ENCODE results near the gene JSRP1. TPM values are rescaled to one million over a fixed set of nuclear protein-coding genes. Genes with fewer than 3 reads are reported as not detected.

JSRP1 gene
- total and polyA plus RNA-seq, 2 experiments from 2014 or later, result 0.30 to 0.93 TPM

DNA sequence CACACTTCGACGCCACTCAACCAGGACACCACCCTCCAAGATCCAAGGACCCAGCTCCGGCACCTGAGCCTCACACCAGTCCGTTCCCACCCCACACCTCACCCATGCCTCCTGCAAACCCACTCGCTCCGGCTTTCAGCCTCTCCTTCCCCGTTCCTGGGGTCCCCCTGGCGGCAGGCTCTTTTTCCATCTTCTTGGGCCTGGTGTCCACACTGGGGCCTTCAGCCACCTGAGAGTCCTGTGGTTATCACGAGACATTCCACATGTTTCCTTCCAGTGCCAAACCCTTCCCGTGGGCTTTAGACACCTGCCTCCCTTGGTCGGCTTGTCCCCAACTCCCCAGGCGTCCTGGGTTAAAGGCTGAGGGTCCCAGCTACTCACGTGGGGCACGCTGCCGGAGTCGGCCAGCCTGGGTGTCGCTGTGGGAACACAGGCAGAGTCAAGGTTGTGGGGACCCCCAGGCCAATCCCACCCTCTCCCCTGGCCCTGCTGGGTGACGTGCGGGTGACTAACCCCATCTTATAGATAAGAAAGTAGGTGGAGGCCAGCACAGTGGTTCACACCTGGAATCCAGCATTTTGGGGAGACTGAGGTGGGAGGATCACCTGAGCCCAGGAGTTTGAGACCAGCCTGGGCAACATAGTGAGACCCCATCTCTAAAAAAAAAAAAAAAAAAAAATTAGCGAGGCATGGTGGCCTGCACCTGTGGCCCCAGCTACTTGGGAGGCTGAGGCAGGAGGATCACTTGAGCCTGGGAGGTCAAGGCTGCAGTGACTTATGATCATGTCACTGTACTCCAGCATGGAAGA, 1.9 kb downstream of the JSRP1 start:
- WGBS (ENCODE audit: low lambda C conversion rate, missing lambda C conversion rate), result 51% methylated on average over 20 of the region's 20 CpGs
- Histone ChIP-seq H2AFZ (peak overlapping the region; percentile 40), H3K4me3 (no peak overlapping the region), H3K4me1 (ENCODE audit: insufficient read depth) (peaks cover 13% of the 10 kb centered on the region), H3K9me2 (replicated peaks; ENCODE audit: insufficient read depth) (no peaks in the 10 kb centered on the region), H3K9me3 (ENCODE audit: low read depth) (no peaks in the 10 kb centered on the region), H3K27me3 (no peaks in the 10 kb centered on the region), H3K36me3 (replicated peaks; ENCODE audit: insufficient read depth, low read depth) (no peaks in the 10 kb centered on the region), H3K79me2 (no peaks in the 10 kb centered on the region), H4K20me1 (ENCODE audit: insufficient read depth, poor library complexity, severe bottlenecking) (no peaks in the 10 kb centered on the region), H3K27ac (no peak overlapping the region), H3K4me2 (peak overlapping the region; percentile 91)
- TF ChIP-seq, protein P1, sequence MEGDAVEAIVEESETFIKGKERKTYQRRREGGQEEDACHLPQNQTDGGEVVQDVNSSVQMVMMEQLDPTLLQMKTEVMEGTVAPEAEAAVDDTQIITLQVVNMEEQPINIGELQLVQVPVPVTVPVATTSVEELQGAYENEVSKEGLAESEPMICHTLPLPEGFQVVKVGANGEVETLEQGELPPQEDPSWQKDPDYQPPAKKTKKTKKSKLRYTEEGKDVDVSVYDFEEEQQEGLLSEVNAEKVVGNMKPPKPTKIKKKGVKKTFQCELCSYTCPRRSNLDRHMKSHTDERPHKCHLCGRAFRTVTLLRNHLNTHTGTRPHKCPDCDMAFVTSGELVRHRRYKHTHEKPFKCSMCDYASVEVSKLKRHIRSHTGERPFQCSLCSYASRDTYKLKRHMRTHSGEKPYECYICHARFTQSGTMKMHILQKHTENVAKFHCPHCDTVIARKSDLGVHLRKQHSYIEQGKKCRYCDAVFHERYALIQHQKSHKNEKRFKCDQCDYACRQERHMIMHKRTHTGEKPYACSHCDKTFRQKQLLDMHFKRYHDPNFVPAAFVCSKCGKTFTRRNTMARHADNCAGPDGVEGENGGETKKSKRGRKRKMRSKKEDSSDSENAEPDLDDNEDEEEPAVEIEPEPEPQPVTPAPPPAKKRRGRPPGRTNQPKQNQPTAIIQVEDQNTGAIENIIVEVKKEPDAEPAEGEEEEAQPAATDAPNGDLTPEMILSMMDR (IDR thresholded peaks at IDR 0.05; ENCODE audit: poor library complexity), result peak; percentile 52
- TF ChIP-seq EZH2phosphoT487 (IDR thresholded peaks at IDR 0.05; ENCODE audit: low read depth, severe bottlenecking, unreplicated experiment) (no peak), EZH2 (IDR thresholded peaks at IDR 0.05; ENCODE audit: borderline replicate concordance) (no peak)
- peak; percentile 81 for DNase-seq (ENCODE audit: low spot score)

DNA sequence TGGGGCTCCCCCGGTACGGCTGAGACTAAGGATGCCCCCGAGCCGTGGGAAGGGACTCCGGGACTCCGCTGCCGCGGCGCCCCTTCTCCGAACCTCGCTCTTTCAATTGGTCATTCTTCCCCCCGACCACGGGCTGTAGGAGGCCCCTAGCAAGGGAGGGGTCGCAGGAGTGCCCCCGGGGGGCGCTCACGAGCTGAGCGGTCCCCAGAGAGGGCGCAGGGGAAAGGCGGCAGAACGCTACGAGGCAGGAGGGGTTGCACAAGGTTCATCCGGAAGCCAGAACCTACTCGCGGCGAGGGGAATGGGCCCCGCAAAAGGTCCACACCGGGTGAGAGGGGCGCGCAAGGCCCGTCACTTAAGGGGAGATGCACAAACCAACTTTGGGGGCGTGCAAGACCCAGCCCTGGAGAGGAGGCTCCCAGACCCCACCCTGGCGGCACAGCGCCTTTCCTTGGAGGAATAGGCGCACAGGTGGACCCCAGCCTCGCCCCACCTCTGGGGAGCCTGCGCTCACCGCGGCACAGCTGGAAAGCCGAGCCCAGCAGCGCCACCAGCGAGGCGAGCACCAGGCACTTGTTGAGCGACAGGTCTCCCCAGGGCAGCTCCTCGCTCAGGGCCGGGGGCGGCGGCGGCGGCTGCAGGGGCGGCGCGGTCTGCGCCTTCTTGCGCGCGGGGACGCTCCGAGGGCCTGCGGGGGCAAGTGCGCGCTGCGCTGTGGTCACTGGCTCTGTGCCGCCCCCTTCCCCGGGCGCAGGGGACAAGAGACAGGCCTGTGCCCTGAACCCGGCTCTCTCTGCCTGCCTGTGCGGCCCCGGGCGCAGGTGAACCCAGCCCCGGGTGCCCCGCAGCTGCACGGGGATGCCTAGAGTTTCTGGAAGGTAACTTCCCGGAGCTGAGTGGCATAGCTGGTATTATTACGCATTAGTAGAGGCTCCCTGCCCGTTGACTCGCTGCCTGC, 2.8 kb downstream of the JSRP1 start:
- Histone ChIP-seq H3K4me1 (ENCODE audit: insufficient read depth) (peaks cover 13% of the 10 kb centered on the region), H3K9me2 (replicated peaks; ENCODE audit: insufficient read depth) (no peaks in the 10 kb centered on the region), H3K4me3 (no peak overlapping the region), H3K4me2 (peak overlapping the region; percentile 91), H3K27me3 (no peaks in the 10 kb centered on the region), H4K20me1 (ENCODE audit: insufficient read depth, poor library complexity, severe bottlenecking) (no peaks in the 10 kb centered on the region), H3K27ac (no peak overlapping the region), H3K9me3 (ENCODE audit: low read depth) (no peaks in the 10 kb centered on the region), H3K36me3 (replicated peaks; ENCODE audit: insufficient read depth, low read depth) (no peaks in the 10 kb centered on the region), H2AFZ (peak overlapping the region; percentile 40), H3K79me2 (no peaks in the 10 kb centered on the region)
- DNase-seq (ENCODE audit: low spot score), result no peak
- TF ChIP-seq, protein P1 (IDR thresholded peaks at IDR 0.05; ENCODE audit: poor library complexity), result peak; percentile 30
- peak; percentile 54 for TF ChIP-seq EZH2 (IDR thresholded peaks at IDR 0.05; ENCODE audit: borderline replicate concordance)
- no peak for TF ChIP-seq EZH2phosphoT487 (IDR thresholded peaks at IDR 0.05; ENCODE audit: low read depth, severe bottlenecking, unreplicated experiment)
- WGBS (ENCODE audit: low lambda C conversion rate, missing lambda C conversion rate), result 3% methylated on average over 71 of the region's 77 CpGs

- Histone ChIP-seq H3K4me2 (peak overlapping the region; percentile 91), H3K4me1 (ENCODE audit: insufficient read depth) (peaks cover 13% of the 10 kb centered on the region), H3K36me3 (replicated peaks; ENCODE audit: insufficient read depth, low read depth) (no peaks in the 10 kb centered on the region), H2AFZ (no peak overlapping the region), H3K4me3 (no peak overlapping the region), H3K9me3 (ENCODE audit: low read depth) (no peaks in the 10 kb centered on the region), H3K27me3 (no peaks in the 10 kb centered on the region), H4K20me1 (ENCODE audit: insufficient read depth, poor library complexity, severe bottlenecking) (no peaks in the 10 kb centered on the region), H3K9me2 (replicated peaks; ENCODE audit: insufficient read depth) (no peaks in the 10 kb centered on the region), H3K79me2 (no peaks in the 10 kb centered on the region), H3K27ac (no peak overlapping the region)
- TF ChIP-seq, protein P1 (IDR thresholded peaks at IDR 0.05; ENCODE audit: poor library complexity), result no peak
- no peak for TF ChIP-seq EZH2phosphoT487 (IDR thresholded peaks at IDR 0.05; ENCODE audit: low read depth, severe bottlenecking, unreplicated experiment)
- TF ChIP-seq EZH2 (IDR thresholded peaks at IDR 0.05; ENCODE audit: borderline replicate concordance), result no peak
- no peak for DNase-seq (ENCODE audit: low spot score)
- WGBS (ENCODE audit: low lambda C conversion rate, missing lambda C conversion rate), result 48% methylated on average over 13 of the region's 18 CpGs
These were observed 3.5 kb downstream of the JSRP1 start for GRCh38 chr19:2252797-2253105.

Measured in hepatocyte (in vitro differentiated cells).